Neuronal stem cell (in vitro differentiated cells): Measurements from ENCODE around the gene NELFCD.
"Not testable (repeated sequence)": the region's sequence is repeated elsewhere in the genome, so short reads cannot be mapped to it uniquely, and the experiment has no call there.

ENCODE experiments used
- DNase-seq: peaks from one replicate; pipeline ENCODE4 v3.0.0-alpha.2; 2013; ENCODE audit warnings: low spot score
- H2AFZ ChIP-seq: one replicate; pipeline ENCODE4 v1.6.1; 2013; ENCODE audit warnings: mild to moderate bottlenecking, low read length, inconsistent platforms
- H2AK5ac ChIP-seq: 2 replicates; pipeline ENCODE4 v1.6.1; 2013; ENCODE audit warnings: low read depth, mild to moderate bottlenecking, inconsistent platforms, low read length, moderate library complexity, mixed read lengths
- H2BK120ac ChIP-seq: 2 replicates; pipeline ENCODE4 v1.6.1; 2013; ENCODE audit warnings: low read depth, mild to moderate bottlenecking, inconsistent platforms, low read length, moderate library complexity, mixed read lengths
- H2BK12ac ChIP-seq: one replicate; pipeline ENCODE4 v1.6.1; 2013; ENCODE audit warnings: low read length, inconsistent platforms
- H2BK15ac ChIP-seq: 2 replicates; pipeline ENCODE4 v1.6.1; 2013; ENCODE audit warnings: mild to moderate bottlenecking, low read length, inconsistent platforms, mixed read lengths
- H2BK5ac ChIP-seq: one replicate; pipeline ENCODE4 v1.6.1; 2013; ENCODE audit warnings: inconsistent platforms, mild to moderate bottlenecking, low read length, moderate library complexity
- H3K14ac ChIP-seq: one replicate; pipeline ENCODE4 v1.6.1; 2013; ENCODE audit warnings: low read length, inconsistent platforms
- H3K18ac ChIP-seq: 2 replicates; pipeline ENCODE4 v1.6.1; 2013; ENCODE audit warnings: low read length, inconsistent platforms
- H3K23ac ChIP-seq: 2 replicates; pipeline ENCODE4 v1.6.1; 2013; ENCODE audit warnings: low read depth, mild to moderate bottlenecking, mixed read lengths, low read length, inconsistent platforms; ENCODE audit not compliant: poor library complexity
- H3K27ac ChIP-seq: replicated peaks from 3 replicates; pipeline ENCODE4 v1.5.1; 2013; ENCODE audit warnings: low read length, inconsistent platforms
- H3K27me3 ChIP-seq, 3 experiments: 2 replicates each; pipeline ENCODE4 v1.6.1; 2013; ENCODE audit warnings: low read length in 3 of 3, mild to moderate bottlenecking in 2 of 3, inconsistent platforms in 1 of 3, low read depth in 1 of 3, mixed read lengths in 1 of 3, moderate library complexity in 1 of 3; ENCODE audit not compliant: control insufficient read depth in 3 of 3, insufficient read depth in 3 of 3
- H3K36me3 ChIP-seq, 2 donors: replicated peaks in 1 of 2; 2 replicates each; pipeline ENCODE4 v1.6.1; 2013; ENCODE audit warnings: low read length in 2 of 2; ENCODE audit not compliant: control insufficient read depth in 2 of 2, insufficient read depth in 2 of 2
- H3K4ac ChIP-seq: 2 replicates; pipeline ENCODE4 v1.6.1; 2013; ENCODE audit warnings: inconsistent platforms, mild to moderate bottlenecking, low read length, moderate library complexity
- H3K4me1 ChIP-seq, 2 donors: 1 replicate in 1 of 2; 2 replicates in 1 of 2; pipeline ENCODE4 v1.6.1; 2013; ENCODE audit warnings: low read length in 2 of 2, low read depth in 1 of 2; ENCODE audit not compliant: control insufficient read depth in 2 of 2, insufficient read depth in 1 of 2
- H3K4me2 ChIP-seq: one replicate; pipeline ENCODE4 v1.6.1; 2013; ENCODE audit warnings: mild to moderate bottlenecking, low read length, inconsistent platforms; ENCODE audit not compliant: insufficient read depth, poor library complexity, severe bottlenecking
- H3K4me3 ChIP-seq, 2 donors: 2 replicates each; pipeline ENCODE4 v1.5.1; 2013; ENCODE audit warnings: low read length in 2 of 2, mild to moderate bottlenecking in 2 of 2, inconsistent platforms in 1 of 2, moderate library complexity in 1 of 2
- H3K79me1 ChIP-seq: one replicate; pipeline ENCODE4 v1.6.1; 2013; ENCODE audit warnings: low read depth, mild to moderate bottlenecking, inconsistent platforms, low read length, moderate library complexity
- H3K9ac ChIP-seq: one replicate; pipeline ENCODE4 v1.6.1; 2013; ENCODE audit warnings: mild to moderate bottlenecking, low read depth, low read length, inconsistent platforms; ENCODE audit not compliant: poor library complexity
- H3K9me3 ChIP-seq, 2 donors: replicated peaks in 1 of 2; 2 replicates each; pipeline versions ENCODE3 to v1.6.1; 2013; ENCODE audit warnings: low read length in 2 of 2, mild to moderate bottlenecking in 2 of 2, inconsistent platforms in 1 of 2, low read depth in 1 of 2, mixed read lengths in 1 of 2, moderate library complexity in 1 of 2; ENCODE audit not compliant: control insufficient read depth in 2 of 2, insufficient read depth in 1 of 2
- H4K8ac ChIP-seq: one replicate; pipeline ENCODE4 v1.6.1; 2013; ENCODE audit warnings: low read depth, mild to moderate bottlenecking, inconsistent platforms, low read length, moderate library complexity
- H4K91ac ChIP-seq: one replicate; pipeline ENCODE4 v1.6.1; 2013; ENCODE audit warnings: low read length, low read depth, mild to moderate bottlenecking, inconsistent platforms; ENCODE audit not compliant: poor library complexity
- WGBS, 2 donors: extraction: QIAGEN DNeasy Blood & Tissue Kit; methylation state at CpG; one replicate each; pipeline ENCODE4 v1.1.7; 2013; ENCODE audit warnings: missing lambda C conversion rate in 2 of 2, mixed read lengths in 1 of 2; ENCODE audit not compliant: insufficient read length in 2 of 2, insufficient replicate concordance in 1 of 2; ENCODE audit errors: extremely low coverage in 2 of 2; 5-methylcytosine and 5-hydroxymethylcytosine counted together

NELFCD gene

GRCh38 chr20:59008715-59009336 is 27.8 kb downstream of the NELFCD start:
- DNase-seq: no peak
- no peak overlapping the region for H3K4me2 ChIP-seq
- H4K91ac ChIP-seq: no peak overlapping the region
- no peak overlapping the region for H3K23ac ChIP-seq
- H3K9ac ChIP-seq: no peak overlapping the region
- no peaks in the 10 kb centered on the region for H3K27me3 ChIP-seq
- no peak overlapping the region for H2BK15ac ChIP-seq
- peak overlapping the region; percentile 64 for H2AK5ac ChIP-seq
- H3K79me1 ChIP-seq: peaks cover 5% of the 10 kb centered on the region
- H3K36me3 ChIP-seq: no peaks in the 10 kb centered on the region
- H3K27ac ChIP-seq: no peak overlapping the region
- no peak overlapping the region for H3K14ac ChIP-seq
- H2BK5ac ChIP-seq: no peak overlapping the region
- H3K18ac ChIP-seq: no peak overlapping the region
- no CpG with 5 or more reads among the region's 8 CpGs for WGBS, 2 donors
- no peaks in the 10 kb centered on the region for H3K9me3 ChIP-seq
- no peak overlapping the region for H2BK120ac ChIP-seq
- no peak overlapping the region for H4K8ac ChIP-seq
- no peak overlapping the region for H3K4ac ChIP-seq
- H2BK12ac ChIP-seq: no peak overlapping the region
- peak overlapping the region; percentile 15 for H2AFZ ChIP-seq
- H3K4me1 ChIP-seq: peaks cover 12% of the 10 kb centered on the region in 2 donors
- no peak overlapping the region for H3K4me3 ChIP-seq

GRCh38 chr20:59010321-59010994 is 29.4 kb downstream of the NELFCD start:
- H2BK12ac ChIP-seq: no peak overlapping the region
- H4K8ac ChIP-seq: no peak overlapping the region
- H3K4me2 ChIP-seq: no peak overlapping the region
- no peak overlapping the region for H2BK120ac ChIP-seq
- no peak overlapping the region for H2BK15ac ChIP-seq
- H3K27ac ChIP-seq: no peak overlapping the region
- no peak overlapping the region for H3K9ac ChIP-seq
- H3K14ac ChIP-seq: no peak overlapping the region
- no peak overlapping the region for H3K18ac ChIP-seq
- H3K9me3 ChIP-seq: no peaks in the 10 kb centered on the region
- no peak overlapping the region for H3K4ac ChIP-seq
- DNase-seq: no peak
- no peak overlapping the region for H2BK5ac ChIP-seq
- H3K4me3 ChIP-seq: no peak overlapping the region
- H3K27me3 ChIP-seq: no peaks in the 10 kb centered on the region
- no CpG with 5 or more reads among the region's 8 CpGs for WGBS, 2 donors
- H4K91ac ChIP-seq: no peak overlapping the region
- H3K4me1 ChIP-seq: peaks cover 12% of the 10 kb centered on the region in 2 donors
- H3K36me3 ChIP-seq: no peaks in the 10 kb centered on the region
- peaks cover 5% of the 10 kb centered on the region for H3K79me1 ChIP-seq
- no peak overlapping the region for H3K23ac ChIP-seq
- H2AFZ ChIP-seq: peak overlapping the region; percentile 82
- H2AK5ac ChIP-seq: no peak overlapping the region

DNA sequence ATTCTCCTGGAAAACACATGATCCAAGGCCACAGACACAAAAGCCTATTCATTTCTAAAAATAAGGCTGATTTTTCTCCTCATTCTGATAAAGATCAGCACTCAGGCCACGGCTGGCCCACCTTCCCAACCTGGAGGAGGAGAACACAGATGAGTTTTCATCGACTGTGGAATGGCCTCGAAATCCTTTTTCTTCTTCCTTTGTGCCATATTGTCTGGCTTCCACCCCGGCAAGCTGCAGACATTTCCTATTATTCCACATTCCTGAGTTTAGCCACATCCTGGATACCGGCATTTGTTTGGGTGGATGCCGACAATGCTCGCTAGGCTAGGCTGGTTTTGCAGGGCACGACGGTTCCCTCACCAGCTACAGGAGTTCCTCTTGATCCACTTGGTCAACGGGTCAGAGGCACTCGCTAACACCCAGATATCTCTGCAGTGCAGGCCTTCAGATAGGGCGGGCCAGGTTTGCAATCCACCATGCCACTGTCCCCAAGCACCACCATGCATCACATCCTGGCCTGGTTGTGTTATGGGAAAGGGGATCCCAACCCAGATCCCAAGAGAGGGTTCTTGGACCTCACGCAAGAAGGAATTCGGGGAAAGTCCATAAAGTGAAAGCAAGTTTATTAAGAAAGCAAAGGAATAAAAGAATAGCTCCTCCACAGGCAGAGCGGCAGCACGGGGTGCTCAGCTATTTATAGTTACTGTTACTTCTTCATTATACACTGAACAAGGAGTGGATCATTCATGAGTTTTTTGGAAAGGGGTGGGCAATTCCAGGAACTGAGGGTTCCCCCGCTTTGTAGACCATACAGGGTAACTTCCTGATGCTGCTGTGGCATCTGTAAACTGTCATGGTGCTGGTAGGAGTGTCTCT is 30.2 kb downstream of the NELFCD start:
- Histone ChIP-seq H4K8ac (no peak overlapping the region), H2BK12ac (no peak overlapping the region), H3K4me3 (no peak overlapping the region), H2AK5ac (no peak overlapping the region), H3K23ac (no peak overlapping the region), H3K4me1 (peaks cover 10 to 12% of the 10 kb centered on the region in 2 donors), H2BK120ac (no peak overlapping the region), H3K4me2 (no peak overlapping the region), H3K14ac (no peak overlapping the region), H3K27ac (no peak overlapping the region), H3K9me3 (no peaks in the 10 kb centered on the region), H3K27me3 (no peaks in the 10 kb centered on the region), H4K91ac (no peak overlapping the region), H2AFZ (peak overlapping the region; percentile 82), H2BK15ac (no peak overlapping the region), H3K9ac (no peak overlapping the region), H3K36me3 (no peaks in the 10 kb centered on the region), H3K4ac (no peak overlapping the region), H3K18ac (peak overlapping the region; percentile 0), H2BK5ac (no peak overlapping the region), H3K79me1 (peaks cover 3% of the 10 kb centered on the region)
- DNase-seq: no peak
- no CpG with 5 or more reads among the region's 17 CpGs for WGBS, 2 donors

DNA sequence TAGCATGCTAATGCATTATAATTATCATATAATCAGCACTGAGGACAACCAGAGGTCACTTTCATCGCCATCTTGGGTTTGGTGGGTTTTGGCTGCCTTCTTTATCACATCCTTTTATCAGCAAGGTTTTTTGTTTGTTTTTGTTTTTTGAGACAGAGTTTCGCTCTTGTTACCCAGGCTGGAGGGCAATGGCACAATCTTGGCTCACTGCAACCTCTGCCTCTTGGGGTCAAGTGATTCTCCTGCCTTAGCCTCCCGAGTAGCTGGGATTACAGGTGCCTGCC is 30.8 kb downstream of the NELFCD start:
- not testable (repeated sequence) for H2BK15ac ChIP-seq, H2BK5ac ChIP-seq, H3K36me3 ChIP-seq, H2BK120ac ChIP-seq, H3K9me3 ChIP-seq, H2BK12ac ChIP-seq, H3K27me3 ChIP-seq, DNase-seq, H3K4me2 ChIP-seq, H3K27ac ChIP-seq, H3K79me1 ChIP-seq, H3K23ac ChIP-seq, H4K91ac ChIP-seq, H3K4me3 ChIP-seq, H3K18ac ChIP-seq, H2AK5ac ChIP-seq, H4K8ac ChIP-seq, H2AFZ ChIP-seq, H3K14ac ChIP-seq, H3K4ac ChIP-seq, H3K9ac ChIP-seq
- H3K4me1 ChIP-seq: peaks cover 7 to 12% of the 10 kb centered on the region in 2 donors
- WGBS, 2 donors: no CpG with 5 or more reads among the region's 3 CpGs
